ENCODE data around the gene INAFM2. TPM values are rescaled to one million over a fixed set of nuclear protein-coding genes. Genes with fewer than 3 reads are reported as not detected.

The INAFM2 gene
- polyA plus RNA-seq, 1 experiment: 7.3 TPM

DNA sequence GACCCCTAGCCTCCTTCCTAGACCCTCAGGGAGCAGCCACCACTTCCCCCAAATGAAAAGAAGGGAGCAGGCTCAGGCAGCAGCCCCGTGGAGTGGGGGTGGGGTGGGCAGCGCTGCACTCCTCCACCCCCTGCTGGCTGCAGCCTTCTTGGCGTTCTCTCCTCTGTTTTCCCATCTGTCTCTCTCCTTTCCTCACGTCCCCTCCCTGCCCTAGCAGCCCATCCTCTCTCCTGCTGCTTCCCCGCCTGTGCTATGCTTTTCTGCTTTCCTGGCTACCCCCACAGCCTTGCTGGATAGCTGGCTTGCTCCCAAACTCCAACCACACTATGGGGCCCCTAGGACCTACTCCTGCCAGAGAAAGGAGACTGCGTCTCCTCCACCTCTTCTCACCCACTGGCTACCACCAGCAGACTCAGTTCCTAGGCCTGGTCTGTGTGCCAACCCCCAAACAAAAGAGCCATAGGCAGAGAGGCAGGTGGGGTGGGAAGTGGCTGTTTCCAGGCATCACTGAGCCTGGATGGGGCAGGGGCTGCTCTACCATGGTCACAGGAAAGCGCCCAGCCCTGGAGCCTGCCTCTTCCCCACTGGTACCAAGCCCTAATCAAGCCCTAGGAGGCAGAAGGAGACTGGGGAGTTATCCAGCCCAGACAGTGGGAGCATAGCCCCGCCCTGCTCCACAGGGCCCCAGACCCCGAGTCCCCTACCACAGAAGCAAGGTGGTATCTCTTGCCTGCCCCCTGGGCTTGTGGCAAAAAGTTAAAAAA, 31.1 kb downstream of the INAFM2 start:
- ChIA-PET POLR2A (no interaction called here), CTCF (interaction anchor here (1.0 to 11.3 kb wide), 9 partner anchors 13 to 80 kb away, joined by 3 to 112 read pairs (median 5); partner anchors contain the start of gene CCDC9B)
- TF ChIP-seq, protein P1, sequence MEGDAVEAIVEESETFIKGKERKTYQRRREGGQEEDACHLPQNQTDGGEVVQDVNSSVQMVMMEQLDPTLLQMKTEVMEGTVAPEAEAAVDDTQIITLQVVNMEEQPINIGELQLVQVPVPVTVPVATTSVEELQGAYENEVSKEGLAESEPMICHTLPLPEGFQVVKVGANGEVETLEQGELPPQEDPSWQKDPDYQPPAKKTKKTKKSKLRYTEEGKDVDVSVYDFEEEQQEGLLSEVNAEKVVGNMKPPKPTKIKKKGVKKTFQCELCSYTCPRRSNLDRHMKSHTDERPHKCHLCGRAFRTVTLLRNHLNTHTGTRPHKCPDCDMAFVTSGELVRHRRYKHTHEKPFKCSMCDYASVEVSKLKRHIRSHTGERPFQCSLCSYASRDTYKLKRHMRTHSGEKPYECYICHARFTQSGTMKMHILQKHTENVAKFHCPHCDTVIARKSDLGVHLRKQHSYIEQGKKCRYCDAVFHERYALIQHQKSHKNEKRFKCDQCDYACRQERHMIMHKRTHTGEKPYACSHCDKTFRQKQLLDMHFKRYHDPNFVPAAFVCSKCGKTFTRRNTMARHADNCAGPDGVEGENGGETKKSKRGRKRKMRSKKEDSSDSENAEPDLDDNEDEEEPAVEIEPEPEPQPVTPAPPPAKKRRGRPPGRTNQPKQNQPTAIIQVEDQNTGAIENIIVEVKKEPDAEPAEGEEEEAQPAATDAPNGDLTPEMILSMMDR (IDR thresholded peaks at IDR 0.05; ENCODE audit: insufficient read depth, low read depth, low read length): peak; percentile 79
- Histone ChIP-seq H3K27me3 (ENCODE audit: control insufficient read depth, insufficient read depth, low read length) (peaks cover 15% of the 10 kb centered on the region), H3K36me3 (ENCODE audit: control insufficient read depth, insufficient read depth, low read length) (no peaks in the 10 kb centered on the region), H3K4me3 (ENCODE audit: low read depth, low read length) (no peak overlapping the region)
- no peak for DNase-seq (ENCODE audit: low read depth)

DNA sequence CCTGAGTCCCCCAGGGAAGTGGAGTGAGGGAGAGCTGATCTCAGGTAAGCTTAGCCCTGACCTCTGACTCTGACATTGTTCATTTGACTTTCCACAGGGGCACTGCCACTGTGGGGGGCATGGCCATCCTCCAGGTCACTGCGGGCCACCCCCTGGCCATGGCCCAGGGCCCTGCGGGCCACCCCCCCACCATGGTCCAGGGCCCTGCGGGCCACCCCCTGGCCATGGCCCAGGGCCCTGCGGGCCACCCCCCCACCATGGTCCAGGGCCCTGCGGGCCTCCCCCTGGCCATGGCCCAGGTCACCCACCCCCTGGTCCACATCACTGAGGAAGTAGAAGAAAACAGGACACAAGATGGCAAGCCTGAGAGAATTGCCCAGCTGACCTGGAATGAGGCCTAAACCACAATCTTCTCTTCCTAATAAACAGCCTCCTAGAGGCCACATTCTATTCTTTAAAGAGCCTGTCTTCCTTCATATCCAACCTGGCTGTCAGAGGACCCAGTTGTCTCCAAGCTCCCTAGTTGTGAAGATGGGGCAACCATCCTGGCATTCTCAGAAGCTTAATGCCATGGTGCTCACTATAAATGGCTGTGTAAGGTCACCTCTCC, 32.6 kb downstream of the INAFM2 start:
- no peaks in the 10 kb centered on the region for H3K36me3 ChIP-seq (ENCODE audit: control insufficient read depth, insufficient read depth, low read length)
- ChIA-PET CTCF (interaction anchor here (0.8 to 11.3 kb wide), 6 partner anchors 11 to 82 kb away, joined by 3 to 112 read pairs (median 5); partner anchors contain the start of gene CCDC9B), POLR2A (no interaction called here)
- TF ChIP-seq, protein P1 (IDR thresholded peaks at IDR 0.05; ENCODE audit: insufficient read depth, low read depth, low read length): no peak
- peaks cover 15% of the 10 kb centered on the region for H3K27me3 ChIP-seq (ENCODE audit: control insufficient read depth, insufficient read depth, low read length)
- no peak overlapping the region for H3K4me3 ChIP-seq (ENCODE audit: low read depth, low read length)
- DNase-seq (ENCODE audit: low read depth): no peak

DNA sequence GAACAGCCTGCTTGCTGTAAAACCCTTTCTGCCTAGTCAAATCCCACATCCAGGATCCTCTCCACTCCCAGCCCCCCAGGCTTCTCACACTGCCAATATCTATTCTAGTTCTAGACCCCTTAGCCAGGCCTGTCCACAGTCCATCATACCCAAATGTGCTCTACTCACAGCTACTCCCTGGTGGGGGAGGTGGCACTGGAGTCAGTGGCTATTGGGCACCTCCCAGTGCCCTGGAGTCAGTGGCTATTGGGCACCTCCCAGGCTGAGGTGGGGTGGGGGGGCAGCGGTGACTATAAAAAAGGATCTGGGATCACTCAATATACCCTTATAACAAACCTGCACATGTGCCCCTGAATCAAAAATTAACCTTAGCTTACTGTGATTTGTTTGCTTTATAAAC, 33.8 kb downstream of the INAFM2 start:
- no peak for DNase-seq (ENCODE audit: low read depth)
- TF ChIP-seq, protein P1 (IDR thresholded peaks at IDR 0.05; ENCODE audit: insufficient read depth, low read depth, low read length): no peak
- ChIA-PET CTCF (interaction anchor here (1.3 to 11.3 kb wide), 2 partner anchors 11 to 16 kb away, joined by 5 to 112 read pairs; partner anchors contain the start of gene CCDC9B), POLR2A (no interaction called here)
- Histone ChIP-seq H3K36me3 (ENCODE audit: control insufficient read depth, insufficient read depth, low read length) (no peaks in the 10 kb centered on the region), H3K27me3 (ENCODE audit: control insufficient read depth, insufficient read depth, low read length) (peaks cover 19% of the 10 kb centered on the region), H3K4me3 (ENCODE audit: low read depth, low read length) (no peak overlapping the region)

DNA sequence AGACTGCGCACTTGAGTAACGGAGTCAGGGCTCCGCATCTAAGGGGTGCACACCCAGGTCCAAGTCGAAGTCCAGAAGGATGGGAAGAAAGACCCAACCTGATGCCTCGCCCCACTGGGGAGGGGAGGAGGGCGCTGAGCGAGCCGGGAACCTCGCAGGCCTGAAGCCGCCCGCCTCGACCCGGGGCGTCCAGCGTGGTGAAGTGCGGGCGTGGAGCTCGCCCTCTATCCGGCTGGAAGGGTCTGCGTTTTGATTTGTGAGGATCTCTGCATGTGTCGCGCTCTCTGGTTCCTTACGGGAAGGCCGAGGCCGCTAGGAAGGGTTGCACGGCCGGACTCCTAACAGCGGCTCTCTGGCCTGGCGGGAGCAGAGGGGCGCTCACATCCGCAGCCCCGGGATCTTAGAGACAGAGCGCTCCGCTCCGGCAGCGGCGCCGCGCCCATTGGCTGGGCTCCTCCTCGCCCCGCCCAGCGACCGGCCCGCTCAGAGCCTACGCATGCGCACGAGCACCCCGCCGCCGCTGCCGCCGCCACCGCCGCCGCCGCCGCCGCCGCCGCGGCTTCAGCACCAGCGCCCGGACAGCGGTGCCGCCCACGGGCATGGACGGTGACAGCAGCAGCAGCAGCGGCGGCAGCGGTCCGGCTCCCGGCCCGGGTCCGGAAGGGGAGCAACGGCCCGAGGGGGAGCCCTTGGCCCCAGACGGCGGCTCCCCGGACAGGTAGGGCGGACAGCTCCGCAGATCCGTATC, 34.4 kb downstream of the INAFM2 start, which contains the start of gene DISP2:
DISP2 (plus strand) TSS at position 497 of the 748 bp plus-strand sequence; CDS start at position 600, 103 bp downstream.
- ChIA-PET CTCF (interaction anchor here (0.6 to 11.3 kb wide), 4 partner anchors 11 to 75 kb away, joined by 3 to 112 read pairs (median 4); partner anchors contain the start of genes ANKRD63 and CCDC9B), POLR2A (no interaction called here)
- H3K4me3 ChIP-seq (ENCODE audit: low read depth, low read length): peak within 1 kb of the TSS; percentile 51
- TF ChIP-seq, protein P1 (IDR thresholded peaks at IDR 0.05; ENCODE audit: insufficient read depth, low read depth, low read length): no peak
- H3K36me3 ChIP-seq (ENCODE audit: control insufficient read depth, insufficient read depth, low read length): no peaks in the 10 kb centered on the region
- peaks cover 17% of the 10 kb centered on the region for H3K27me3 ChIP-seq (ENCODE audit: control insufficient read depth, insufficient read depth, low read length)
- no peak for DNase-seq (ENCODE audit: low read depth)
